LNCaP clone FGC (cell line): Measurements from ENCODE around the gene WNK2.

ENCODE experiments used
- DNase-seq: peaks from one replicate; pipeline ENCODE4 v3.0.0-alpha.2; 2011; ENCODE audit warnings: low read depth
- H3K4me3 ChIP-seq: 2 replicates; pipeline ENCODE4 v1.5.1; 2011; ENCODE audit warnings: mild to moderate bottlenecking, low read depth, low read length, control low read depth
- TF ChIP-seq, protein P1 (sequence below): IDR thresholded peaks from 2 replicates; pipeline ENCODE4 v1.5.1; 2012; ENCODE audit warnings: mild to moderate bottlenecking; ENCODE audit not compliant: control insufficient read depth, insufficient read depth; ENCODE audit errors: extremely low read depth

Gene WNK2

GRCh38 chr9:93203718-93204469, 20.0 kb downstream of the WNK2 start:
- DNase-seq: no peak
- H3K4me3 ChIP-seq: no peak overlapping the region
- TF ChIP-seq, protein P1, sequence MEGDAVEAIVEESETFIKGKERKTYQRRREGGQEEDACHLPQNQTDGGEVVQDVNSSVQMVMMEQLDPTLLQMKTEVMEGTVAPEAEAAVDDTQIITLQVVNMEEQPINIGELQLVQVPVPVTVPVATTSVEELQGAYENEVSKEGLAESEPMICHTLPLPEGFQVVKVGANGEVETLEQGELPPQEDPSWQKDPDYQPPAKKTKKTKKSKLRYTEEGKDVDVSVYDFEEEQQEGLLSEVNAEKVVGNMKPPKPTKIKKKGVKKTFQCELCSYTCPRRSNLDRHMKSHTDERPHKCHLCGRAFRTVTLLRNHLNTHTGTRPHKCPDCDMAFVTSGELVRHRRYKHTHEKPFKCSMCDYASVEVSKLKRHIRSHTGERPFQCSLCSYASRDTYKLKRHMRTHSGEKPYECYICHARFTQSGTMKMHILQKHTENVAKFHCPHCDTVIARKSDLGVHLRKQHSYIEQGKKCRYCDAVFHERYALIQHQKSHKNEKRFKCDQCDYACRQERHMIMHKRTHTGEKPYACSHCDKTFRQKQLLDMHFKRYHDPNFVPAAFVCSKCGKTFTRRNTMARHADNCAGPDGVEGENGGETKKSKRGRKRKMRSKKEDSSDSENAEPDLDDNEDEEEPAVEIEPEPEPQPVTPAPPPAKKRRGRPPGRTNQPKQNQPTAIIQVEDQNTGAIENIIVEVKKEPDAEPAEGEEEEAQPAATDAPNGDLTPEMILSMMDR: no peak

- no peak overlapping the region for H3K4me3 ChIP-seq
- TF ChIP-seq, protein P1: no peak
- DNase-seq: no peak
Observed at GRCh38 chr9:93204470-93205043, 20.6 kb downstream of the WNK2 start.

GRCh38 chr9:93205045-93205768, 21.3 kb downstream of the WNK2 start:
- H3K4me3 ChIP-seq: no peak overlapping the region
- DNase-seq: no peak
- TF ChIP-seq, protein P1: no peak

DNA sequence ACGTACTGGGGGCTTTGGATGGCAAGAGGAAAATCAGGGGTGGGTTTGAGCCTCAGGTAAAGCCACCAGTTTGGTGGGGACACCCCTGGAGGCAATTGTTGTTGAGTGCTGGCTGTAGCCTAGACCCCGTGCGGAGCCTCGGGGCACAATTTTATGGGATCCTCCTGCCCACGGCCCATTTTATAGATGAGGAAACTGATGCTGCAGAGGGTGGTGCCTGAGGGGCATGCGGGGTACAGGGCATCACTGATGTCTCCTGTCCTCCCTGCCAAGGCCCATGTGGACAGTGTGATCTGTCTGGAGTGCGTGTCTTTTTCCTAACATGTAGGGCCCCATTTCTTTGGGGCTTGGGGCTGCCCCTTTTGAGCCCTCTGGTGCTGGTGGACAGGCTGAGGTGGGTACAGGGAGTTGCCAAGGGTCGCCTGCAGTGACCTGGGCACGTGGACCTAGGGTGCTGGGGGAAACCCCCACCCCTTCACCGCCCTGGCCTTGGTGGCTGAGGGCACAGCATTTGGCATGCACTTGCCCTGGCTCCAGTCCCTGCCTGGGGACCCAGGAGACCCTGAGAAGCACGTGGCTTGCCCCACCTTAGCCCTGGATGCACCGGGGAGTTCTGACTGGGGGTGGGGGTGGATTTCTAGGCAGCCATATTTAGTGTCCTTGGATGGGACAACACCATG, 22.1 kb downstream of the WNK2 start:
- no peak for DNase-seq
- H3K4me3 ChIP-seq: no peak overlapping the region
- TF ChIP-seq, protein P1: no peak

- DNase-seq: no peak
- H3K4me3 ChIP-seq: no peak overlapping the region
- TF ChIP-seq, protein P1: no peak
Observed at GRCh38 chr9:93206576-93207155, 22.7 kb downstream of the WNK2 start.

- no peak for DNase-seq
- no peak overlapping the region for H3K4me3 ChIP-seq
- TF ChIP-seq, protein P1: no peak
Observed at GRCh38 chr9:93207326-93207814, 23.4 kb downstream of the WNK2 start.
